K562 (cell line): ENCODE data around the gene COL1A1. TPM values are rescaled to one million over a fixed set of nuclear protein-coding genes. Genes with fewer than 3 reads are reported as not detected.
A peak's percentile ranks its signal among the peaks of the same experiment; 100 is the strongest.

Experiments
- ATAC-seq: fragments of 200-7000 bp; cut with Tn5 transposase; 3 replicates; pipeline ENCODE4 v1.9.1; 2020; ENCODE audit warnings: moderate library complexity
- BruUV-seq: library from RNA; stranded (reverse); fragments of 400-500 nt; replicated peaks from 2 replicates; lab custom pipeline; 2021; lab: Mats Ljungman, UMichigan
- CTCF ChIA-PET: fragments of 300-600 bp; formaldehyde crosslinking; extraction: SDS; loops from one replicate; lab custom pipeline; 2021; ENCODE audit warnings: low intra/inter-chr PET ratio; lab: Yijun Ruan, JAX
- POLR2A ChIA-PET: fragments of 300-600, 350-650 bp; sonication (Branson Sonifier 250); formaldehyde crosslinking; extraction: SDS; loops from one replicate; lab custom pipeline; 2021; ENCODE audit warnings: antibody characterized with exemption, inconsistent platforms; lab: Yijun Ruan, JAX
- DNase-seq, 4 experiments: peaks; one replicate each; pipeline versions ENCODE4 v3.0.0 to v3.0.0-alpha.2; 2011 to 2018; ENCODE audit warnings: low spot score in 3 of 4, mixed read lengths in 3 of 4; ENCODE audit errors: extremely low read depth in 1 of 4
- FAIRE-seq: peaks from 2 replicates; lab custom pipeline; 2011; peaks lifted over from hg19 to GRCh38; lab: Jason Lieb, UNC
- H2AFZ ChIP-seq: 2 replicates; pipeline ENCODE4 v1.6.0; 2011; ENCODE audit warnings: low read depth, low read length, control low read depth, inconsistent platforms
- H3K27ac ChIP-seq: fragments of 200-600 bp; 3 replicates; pipeline ENCODE4 v1.8.0; 2011; ENCODE audit warnings: low read depth, mild to moderate bottlenecking, control low read depth, inconsistent platforms, low read length, moderate library complexity, mixed read lengths; ENCODE audit errors: extremely low read depth
- H3K27me3 ChIP-seq, 2 experiments: fragments of 300-600 bp in 1 of 2; 2 replicates in 1 of 2; 3 replicates in 1 of 2; pipeline versions ENCODE4 v1.6.0 to v1.8.0; 2011; ENCODE audit warnings: inconsistent platforms in 2 of 2, low read length in 2 of 2, mild to moderate bottlenecking in 1 of 2, mixed read lengths in 1 of 2, moderate library complexity in 1 of 2; ENCODE audit not compliant: control insufficient read depth in 2 of 2, insufficient read depth in 2 of 2
- H3K36me3 ChIP-seq: fragments of 300-600 bp; 3 replicates; pipeline ENCODE4 v1.8.0; 2011; ENCODE audit warnings: mild to moderate bottlenecking, low read length, inconsistent platforms; ENCODE audit not compliant: control insufficient read depth, insufficient read depth
- H3K4me1 ChIP-seq, 2 experiments: fragments of 200-600 bp in 1 of 2; replicated peaks in 1 of 2; 2 replicates in 1 of 2; 3 replicates in 1 of 2; pipeline versions ENCODE4 v1.5.1 to v1.8.0; 2011; ENCODE audit warnings: inconsistent platforms in 2 of 2, low read length in 2 of 2, mild to moderate bottlenecking in 1 of 2, mixed read lengths in 1 of 2, moderate library complexity in 1 of 2; ENCODE audit not compliant: control insufficient read depth in 2 of 2, insufficient read depth in 2 of 2
- H3K4me2 ChIP-seq: 2 replicates; pipeline ENCODE4 v1.6.1; 2011; ENCODE audit warnings: low read length, control low read depth, inconsistent platforms, mixed read lengths; ENCODE audit not compliant: insufficient read depth
- H3K4me3 ChIP-seq: fragments of 200-600 bp; sonication (generic), shearing (Covaris generic); 2 replicates; pipeline ENCODE4 v1.5.1; 2016; ENCODE audit warnings: control low read depth, inconsistent platforms
- H3K79me2 ChIP-seq: fragments of 200-600 bp; 3 replicates; pipeline ENCODE4 v1.8.0; 2011; ENCODE audit warnings: low read length, inconsistent platforms; ENCODE audit not compliant: control insufficient read depth, insufficient read depth
- H3K9ac ChIP-seq, 2 experiments: 2 replicates each; pipeline versions ENCODE4 v1.6.0 to v1.6.1; 2011; ENCODE audit warnings: low read depth in 2 of 2, low read length in 2 of 2, control low read depth in 1 of 2, inconsistent platforms in 1 of 2, mild to moderate bottlenecking in 1 of 2, mixed read lengths in 1 of 2; ENCODE audit not compliant: insufficient read depth in 1 of 2
- H3K9me1 ChIP-seq: one replicate; pipeline ENCODE4 v1.6.0; 2011; ENCODE audit warnings: inconsistent platforms, mild to moderate bottlenecking, low read length, moderate library complexity; ENCODE audit not compliant: control insufficient read depth, insufficient read depth
- H3K9me3 ChIP-seq: replicated peaks from 2 replicates; pipeline ENCODE4 v1.5.1; 2011; ENCODE audit warnings: low read depth, low read length, inconsistent platforms; ENCODE audit not compliant: control insufficient read depth, insufficient read depth
- H4K20me1 ChIP-seq: replicated peaks from 2 replicates; pipeline ENCODE4 v1.6.1; 2011; ENCODE audit warnings: low read length, inconsistent platforms, mixed read lengths; ENCODE audit not compliant: control insufficient read depth, insufficient read depth
- DIDO1 ChIP-seq: fragments of 450-650 bp; IDR thresholded peaks from 2 replicates; pipeline ENCODE4 v1.6.1; 2016; ENCODE audit warnings: low read depth, missing biosample characterization, missing genetic modification characterization
- KLF6 ChIP-seq: fragments of 250-450 bp; sonication (Bioruptor Pico); IDR thresholded peaks from 2 replicates; pipeline ENCODE4 v1.4.0; 2020; ENCODE audit warnings: mild to moderate bottlenecking, moderate library complexity, borderline replicate concordance
- RBM14 ChIP-seq: fragments of 200-400 bp; formaldehyde crosslinking; IDR thresholded peaks from 2 replicates; pipeline ENCODE4 v1.6.1; 2018; ENCODE audit warnings: low read depth, mild to moderate bottlenecking, low read length, moderate library complexity, borderline replicate concordance; ENCODE audit not compliant: insufficient read depth
- ZNF740 ChIP-seq, 3 experiments: fragments of 200-800 bp in 1 of 3; sonication (Bioruptor generic) in 1 of 3; sonication (generic) in 1 of 3; formaldehyde crosslinking in 1 of 3; IDR thresholded peaks; 2 replicates each; pipeline versions ENCODE4 v1.6.1 to v1.8.0; 2016 to 2022; ENCODE audit warnings: mild to moderate bottlenecking in 2 of 3, missing compliant biosample characterization in 2 of 3, missing genetic modification characterization in 2 of 3, missing genetic modification reagents in 1 of 3
- WGBS: fragments of 100-300 bp; shearing (Covaris generic); methylation state at CpG from one replicate; pipeline ENCODE4 v1.1.6; 2016; ENCODE audit warnings: low coverage, mixed read lengths; ENCODE audit not compliant: insufficient coverage; ENCODE audit errors: missing lambda C conversion rate; 5-methylcytosine and 5-hydroxymethylcytosine counted together
- in situ Hi-C: fragments of 300-500 bp; cut with MboI; formaldehyde crosslinking; loops from 4 replicates; pipeline ENCODE4 v1.15.0; 2018; ENCODE audit warnings: inconsistent platforms, mixed read lengths
- intact Hi-C: fragments of 100-400 bp; cut with micrococcal nuclease; formaldehyde crosslinking; loops from 2 replicates; pipeline ENCODE4 v1.14.2; 2022
- polyA plus RNA-seq, 8 experiments: library from polyadenylated mRNA; depleted of rRNA in 4 of 8; stranded (reverse) in 5 of 8; unstranded in 3 of 8; fragments of >200 nt; fragmentation: Nextera tagmentation in 2 of 8; fragmentation: Illumina TruSeq in 1 of 8; extraction: Ambion mirVana in 2 of 8; extraction: Trizol in 1 of 8; gene quantifications; 2 replicates each; pipeline versions ENCODE4 v1.2.1 to v1.2.3, GENCODE V29; 2011 to 2014; ENCODE audit warnings: inconsistent platforms in 1 of 8, missing spikeins in 1 of 8
- total RNA-seq, 7 experiments: library from RNA; depleted of rRNA in 6 of 7; stranded (reverse); fragments of >200 nt in 6 of 7; fragmentation: Illumina TruSeq in 2 of 7; extraction: Trizol in 2 of 7; gene quantifications; 2 replicates each; pipeline versions ENCODE4 v1.2.1 to v1.2.3, GENCODE V29; 2011 to 2021; ENCODE audit warnings: low replicate concordance in 1 of 7

COL1A1 gene
- total and polyA plus RNA-seq, 9 of the 15 experiments (the other 6 are each of a cell fraction or from before 2014, with no cell fraction given) = 0.04 to 3.4 (median 0.18) TPM

DNA sequence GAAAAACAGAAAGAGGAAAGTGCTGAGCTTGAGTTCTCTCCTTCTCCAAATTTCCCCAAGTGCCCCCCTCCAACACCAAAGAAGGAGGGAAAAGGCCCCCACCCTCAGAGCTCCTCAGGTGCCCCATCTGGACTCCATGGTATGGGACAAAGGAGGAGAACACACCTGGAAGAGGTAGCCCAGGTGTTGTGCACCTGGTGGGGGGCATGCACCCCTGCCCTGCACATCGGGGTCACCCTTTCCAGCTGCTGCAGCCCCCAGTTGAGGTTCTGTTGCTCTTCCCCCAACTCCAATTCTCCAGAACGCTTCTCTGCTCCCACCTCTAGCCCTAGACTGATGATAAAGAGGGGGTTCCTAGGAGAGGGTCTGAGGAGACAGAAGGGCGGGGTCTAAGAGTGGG lies 3.0 kb upstream of the COL1A1 start:
- FAIRE-seq = no peak
- CTCF ChIA-PET = no interaction called here
- in situ Hi-C loops = no loop called here

More for the DNA sequence above, 3.0 kb upstream of the COL1A1 start:
- no peak overlapping the region for H3K9ac ChIP-seq
- no peak overlapping the region for H3K4me2 ChIP-seq
- H2AFZ ChIP-seq = no peak overlapping the region
- 8% methylated on average over 3 of the region's 3 CpGs for WGBS
- intact Hi-C loops = loop anchor here (1.0 kb wide), 1 partner anchor 93 kb away; no protein-coding TSS in a partner anchor
- no peaks in the 10 kb centered on the region for H4K20me1 ChIP-seq
- no peaks in the 10 kb centered on the region for H3K79me2 ChIP-seq
- H3K4me1 ChIP-seq = peaks cover 35 to 49% of the 10 kb centered on the region in 2 experiments
- no peak overlapping the region for H3K4me3 ChIP-seq
- DNase-seq (no peak), ATAC-seq (no peak)
- POLR2A ChIA-PET = interaction anchor here (0.6 to 1.0 kb wide), 3 partner anchors 9 to 95 kb away, joined by 3 to 7 read pairs (median 4); no protein-coding TSS in a partner anchor
- no peaks in the 10 kb centered on the region for H3K36me3 ChIP-seq
- H3K27me3 ChIP-seq = peaks cover 5 to 24% of the 10 kb centered on the region in 2 experiments; a peak in 4 of 5 replicates
- H3K27ac ChIP-seq = no peak overlapping the region
- H3K9me1 ChIP-seq = no peaks in the 10 kb centered on the region
- BruUV-seq = no TSS peak
- TF ChIP-seq ZNF740 (CRISPR knock-in tag; IDR thresholded peaks at IDR 0.05) = no peak
- TF ChIP-seq ZNF740 (tag; IDR thresholded peaks at IDR 0.05) = peak in 1 of 2 experiments; percentile 19; a peak in 1 of 4 replicates
- TF ChIP-seq RBM14 = no peak
- no peak for TF ChIP-seq DIDO1 (tag)
- no peak for TF ChIP-seq KLF6
- H3K9me3 ChIP-seq = no peaks in the 10 kb centered on the region
